H1 (cell line): Measurements from ENCODE around the gene ERO1B.

ENCODE experiments used
- CEBPB ChIP-seq: IDR thresholded peaks from 2 replicates; pipeline ENCODE4 v1.6.1; 2012; ENCODE audit warnings: low read depth, low read length
- CHD1 ChIP-seq: IDR thresholded peaks from 2 replicates; pipeline ENCODE4 v1.6.1; 2012; ENCODE audit warnings: low read depth, low read length, improper control_type of control experiment
- EP300 ChIP-seq, 2 experiments: IDR thresholded peaks; 1 replicate in 1 of 2; 2 replicates in 1 of 2; pipeline ENCODE4 v1.6.1; 2011 to 2012; ENCODE audit warnings: low read depth in 2 of 2, low read length in 2 of 2, mild to moderate bottlenecking in 2 of 2, borderline replicate concordance in 1 of 2, inconsistent platforms in 1 of 2, moderate library complexity in 1 of 2
- EZH2 ChIP-seq: fragments of 200-600 bp; sonication (generic); IDR thresholded peaks from 2 replicates; pipeline ENCODE4 v1.7.1; 2012; ENCODE audit warnings: low read depth, mild to moderate bottlenecking, moderate library complexity, low read length, inconsistent platforms; ENCODE audit not compliant: severe bottlenecking
- GTF2F1 ChIP-seq: IDR thresholded peaks from 2 replicates; pipeline ENCODE4 v1.6.1; 2012; ENCODE audit warnings: low read depth, low read length, improper control_type of control experiment, borderline replicate concordance
- HDAC6 ChIP-seq: IDR thresholded peaks from one replicate; pipeline ENCODE4 v1.7.1; 2012; ENCODE audit warnings: low read depth, mild to moderate bottlenecking, inconsistent platforms, low read length, moderate library complexity
- POLR2A ChIP-seq, 2 experiments: IDR thresholded peaks; 1 replicate in 1 of 2; 2 replicates in 1 of 2; pipeline ENCODE4 v1.6.1; 2011; ENCODE audit warnings: low read depth in 2 of 2, low read length in 2 of 2, mild to moderate bottlenecking in 2 of 2; ENCODE audit errors: control extremely low read depth in 1 of 2
- POLR2AphosphoS5 ChIP-seq: IDR thresholded peaks from 2 replicates; pipeline ENCODE4 v1.6.1; 2011; ENCODE audit warnings: low read depth, low read length
- SP1 ChIP-seq: IDR thresholded peaks from 2 replicates; pipeline ENCODE4 v1.6.1; 2011; ENCODE audit warnings: low read depth, low read length
- YY1 ChIP-seq: IDR thresholded peaks from 2 replicates; pipeline ENCODE4 v1.6.1; 2011; ENCODE audit warnings: low read depth, mild to moderate bottlenecking, low read length
- ZNF274 ChIP-seq: IDR thresholded peaks from 2 replicates; pipeline ENCODE4 v1.7.0; 2012; ENCODE audit warnings: low read length, borderline replicate concordance; ENCODE audit errors: extremely low read depth
- TF ChIP-seq, protein P1 (sequence below), 3 experiments: IDR thresholded peaks; 1 replicate in 2 of 3; 2 replicates in 1 of 3; pipeline versions ENCODE4 v1.5.1 to v1.6.1; 2011; ENCODE audit warnings: low read length in 3 of 3, mild to moderate bottlenecking in 3 of 3, inconsistent platforms in 2 of 3, low read depth in 1 of 3, moderate library complexity in 1 of 3; ENCODE audit not compliant: insufficient read depth in 1 of 3; ENCODE audit errors: control extremely low read depth in 1 of 3
- TF ChIP-seq, protein P2 (sequence below): IDR thresholded peaks from 2 replicates; pipeline ENCODE4 v1.6.1; 2012; ENCODE audit warnings: low read length, inconsistent platforms
- TF ChIP-seq, protein P3 (sequence below): IDR thresholded peaks from 2 replicates; pipeline ENCODE4 v1.6.1; 2011; ENCODE audit warnings: low read length, improper control_type of control experiment

DNA sequence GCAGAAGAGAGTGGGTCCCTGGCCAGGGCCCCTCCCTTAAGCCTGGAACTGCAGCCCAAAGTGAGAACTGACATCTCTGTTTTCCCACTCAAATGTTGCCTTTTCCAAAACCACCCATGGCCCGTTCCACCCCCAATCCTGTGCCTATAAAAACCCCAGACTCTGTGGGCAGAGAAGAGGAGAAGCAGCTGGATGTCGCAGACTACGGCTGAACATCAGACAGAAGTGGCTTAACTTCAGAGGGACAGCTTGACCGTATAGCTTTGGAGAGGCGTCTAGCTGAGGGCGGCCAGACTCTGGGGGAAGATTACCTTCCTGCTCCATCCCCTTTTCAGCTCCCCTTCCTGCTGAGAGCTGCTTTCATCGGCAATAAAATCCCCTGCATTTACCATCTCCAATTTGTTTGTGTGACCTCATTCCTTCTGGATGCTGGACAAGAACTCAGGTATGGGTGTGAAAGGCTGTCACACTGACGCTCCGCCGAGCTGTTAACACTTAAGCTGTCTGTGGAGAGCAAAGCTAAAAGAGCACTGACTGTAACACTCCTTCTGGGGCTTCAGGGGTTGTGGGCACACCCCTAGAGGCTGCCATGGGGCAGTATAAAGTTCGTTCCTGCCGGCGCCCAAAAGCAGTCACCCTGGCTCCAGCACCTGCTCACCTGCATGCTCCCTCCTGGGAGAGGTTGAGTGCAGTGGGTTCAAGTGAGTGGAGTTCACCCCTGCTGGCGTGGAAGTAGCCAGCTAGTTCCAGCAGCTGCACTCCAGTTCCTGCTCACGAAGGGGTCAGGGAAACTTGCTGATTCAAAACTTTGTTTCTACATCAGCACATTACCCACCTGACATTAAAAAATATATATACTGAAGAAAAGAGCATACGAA lies 19.6 kb upstream of the ERO1B start:
- TF ChIP-seq, protein P1, sequence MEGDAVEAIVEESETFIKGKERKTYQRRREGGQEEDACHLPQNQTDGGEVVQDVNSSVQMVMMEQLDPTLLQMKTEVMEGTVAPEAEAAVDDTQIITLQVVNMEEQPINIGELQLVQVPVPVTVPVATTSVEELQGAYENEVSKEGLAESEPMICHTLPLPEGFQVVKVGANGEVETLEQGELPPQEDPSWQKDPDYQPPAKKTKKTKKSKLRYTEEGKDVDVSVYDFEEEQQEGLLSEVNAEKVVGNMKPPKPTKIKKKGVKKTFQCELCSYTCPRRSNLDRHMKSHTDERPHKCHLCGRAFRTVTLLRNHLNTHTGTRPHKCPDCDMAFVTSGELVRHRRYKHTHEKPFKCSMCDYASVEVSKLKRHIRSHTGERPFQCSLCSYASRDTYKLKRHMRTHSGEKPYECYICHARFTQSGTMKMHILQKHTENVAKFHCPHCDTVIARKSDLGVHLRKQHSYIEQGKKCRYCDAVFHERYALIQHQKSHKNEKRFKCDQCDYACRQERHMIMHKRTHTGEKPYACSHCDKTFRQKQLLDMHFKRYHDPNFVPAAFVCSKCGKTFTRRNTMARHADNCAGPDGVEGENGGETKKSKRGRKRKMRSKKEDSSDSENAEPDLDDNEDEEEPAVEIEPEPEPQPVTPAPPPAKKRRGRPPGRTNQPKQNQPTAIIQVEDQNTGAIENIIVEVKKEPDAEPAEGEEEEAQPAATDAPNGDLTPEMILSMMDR (IDR thresholded peaks at IDR 0.05; ENCODE audit: control extremely low read depth in 1 of 3, insufficient read depth in 1 of 3, low read depth in 1 of 3, low read length in 3 of 3): no peak
- TF ChIP-seq HDAC6: no peak
- TF ChIP-seq, protein P2, sequence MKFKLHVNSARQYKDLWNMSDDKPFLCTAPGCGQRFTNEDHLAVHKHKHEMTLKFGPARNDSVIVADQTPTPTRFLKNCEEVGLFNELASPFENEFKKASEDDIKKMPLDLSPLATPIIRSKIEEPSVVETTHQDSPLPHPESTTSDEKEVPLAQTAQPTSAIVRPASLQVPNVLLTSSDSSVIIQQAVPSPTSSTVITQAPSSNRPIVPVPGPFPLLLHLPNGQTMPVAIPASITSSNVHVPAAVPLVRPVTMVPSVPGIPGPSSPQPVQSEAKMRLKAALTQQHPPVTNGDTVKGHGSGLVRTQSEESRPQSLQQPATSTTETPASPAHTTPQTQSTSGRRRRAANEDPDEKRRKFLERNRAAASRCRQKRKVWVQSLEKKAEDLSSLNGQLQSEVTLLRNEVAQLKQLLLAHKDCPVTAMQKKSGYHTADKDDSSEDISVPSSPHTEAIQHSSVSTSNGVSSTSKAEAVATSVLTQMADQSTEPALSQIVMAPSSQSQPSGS: no peak
- no peak for TF ChIP-seq EZH2
- TF ChIP-seq GTF2F1: no peak
- TF ChIP-seq, protein P3, sequence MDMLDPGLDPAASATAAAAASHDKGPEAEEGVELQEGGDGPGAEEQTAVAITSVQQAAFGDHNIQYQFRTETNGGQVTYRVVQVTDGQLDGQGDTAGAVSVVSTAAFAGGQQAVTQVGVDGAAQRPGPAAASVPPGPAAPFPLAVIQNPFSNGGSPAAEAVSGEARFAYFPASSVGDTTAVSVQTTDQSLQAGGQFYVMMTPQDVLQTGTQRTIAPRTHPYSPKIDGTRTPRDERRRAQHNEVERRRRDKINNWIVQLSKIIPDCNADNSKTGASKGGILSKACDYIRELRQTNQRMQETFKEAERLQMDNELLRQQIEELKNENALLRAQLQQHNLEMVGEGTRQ: no peak
- TF ChIP-seq EP300 (IDR thresholded peaks at IDR 0.05; ENCODE audit: borderline replicate concordance in 1 of 2, low read depth in 2 of 2, low read length in 2 of 2): no peak
- TF ChIP-seq POLR2AphosphoS5: no peak
- no peak for TF ChIP-seq CHD1
- no peak for TF ChIP-seq CEBPB
- TF ChIP-seq YY1: no peak
- TF ChIP-seq SP1: no peak
- TF ChIP-seq POLR2A (IDR thresholded peaks at IDR 0.05; ENCODE audit: control extremely low read depth in 1 of 2, low read depth in 2 of 2, low read length in 2 of 2): no peak
- no peak for TF ChIP-seq ZNF274
